GM23338 (cell line): ENCODE results near the gene UGT1A4. TPM values are rescaled to one million over a fixed set of nuclear protein-coding genes. Genes with fewer than 3 reads are reported as not detected.

Experiments
- ATAC-seq: fragments of 200-7000 bp; cut with Tn5 transposase; 3 replicates; pipeline ENCODE4 v1.9.1; 2020
- DNase-seq: peaks from one replicate; pipeline ENCODE4 v3.0.0-alpha.2; 2015; ENCODE audit warnings: low spot score
- H2AFZ ChIP-seq: fragments of 200-600 bp; sonication (generic); 2 replicates; pipeline ENCODE4 v1.8.0; 2016; ENCODE audit warnings: antibody characterized with exemption, mild to moderate bottlenecking, moderate library complexity
- H3F3A ChIP-seq: fragments of 200-600 bp; sonication (generic); replicated peaks from 2 replicates; pipeline ENCODE4 v1.8.0; 2017; ENCODE audit warnings: antibody characterized with exemption, mixed run types, low read depth
- H3K27ac ChIP-seq: fragments of 200-600 bp; sonication (generic); 2 replicates; pipeline ENCODE4 v1.6.1; 2016; ENCODE audit warnings: low read depth
- H3K27me3 ChIP-seq: fragments of 200-600 bp; sonication (generic); 2 replicates; pipeline ENCODE4 v1.8.0; 2016; ENCODE audit warnings: mild to moderate bottlenecking, mixed run types, moderate library complexity; ENCODE audit not compliant: insufficient read depth
- H3K36me3 ChIP-seq: fragments of 200-600 bp; sonication (generic); 2 replicates; pipeline ENCODE4 v1.8.0; 2016; ENCODE audit warnings: mild to moderate bottlenecking; ENCODE audit not compliant: insufficient read depth
- H3K4me1 ChIP-seq: fragments of 200-600 bp; sonication (generic); 2 replicates; pipeline ENCODE4 v1.8.0; 2016; ENCODE audit warnings: mild to moderate bottlenecking, moderate library complexity; ENCODE audit not compliant: insufficient read depth
- H3K4me2 ChIP-seq: fragments of 200-600 bp; sonication (generic); 2 replicates; pipeline ENCODE4 v1.7.1; 2017; ENCODE audit warnings: mixed run types
- H3K4me3 ChIP-seq: fragments of 200-600 bp; sonication (generic); 2 replicates; pipeline ENCODE4 v1.6.1; 2016; ENCODE audit warnings: mixed run types
- H3K79me2 ChIP-seq: fragments of 200-600 bp; sonication (generic); replicated peaks from 2 replicates; pipeline ENCODE4 v1.8.0; 2017; ENCODE audit warnings: mild to moderate bottlenecking; ENCODE audit not compliant: insufficient read depth
- H3K9me2 ChIP-seq: fragments of 200-600 bp; sonication (generic); 2 replicates; pipeline ENCODE4 v1.8.0; 2017; ENCODE audit not compliant: insufficient read depth
- H4K20me1 ChIP-seq: fragments of 200-600 bp; sonication (generic); replicated peaks from 2 replicates; pipeline ENCODE4 v1.8.0; 2017; ENCODE audit warnings: mild to moderate bottlenecking; ENCODE audit not compliant: insufficient read depth
- H3K27ac Mint-ChIP-seq: 2 replicates; pipeline ENCODE4 v1.8.0; 2020; ENCODE audit warnings: inconsistent platforms, mild to moderate bottlenecking, moderate library complexity, mixed read lengths
- H3K27me3 Mint-ChIP-seq: 3 replicates; pipeline ENCODE4 v1.8.0; 2022; ENCODE audit warnings: low read depth, mild to moderate bottlenecking, moderate library complexity, mixed read lengths, inconsistent platforms; ENCODE audit not compliant: insufficient read depth, poor library complexity
- H3K36me3 Mint-ChIP-seq: 3 replicates; pipeline ENCODE4 v1.8.0; 2021; ENCODE audit warnings: low read depth, mild to moderate bottlenecking, inconsistent platforms, moderate library complexity, mixed read lengths
- H3K4me1 Mint-ChIP-seq: 3 replicates; pipeline ENCODE4 v1.8.0; 2020; ENCODE audit warnings: mild to moderate bottlenecking, inconsistent platforms, mixed read lengths
- H3K4me3 Mint-ChIP-seq: 3 replicates; pipeline ENCODE4 v1.8.0; 2021; ENCODE audit warnings: moderate library complexity, mild to moderate bottlenecking, inconsistent platforms, mixed read lengths
- H3K9me3 Mint-ChIP-seq: 3 replicates; pipeline ENCODE4 v1.8.0; 2020; ENCODE audit warnings: moderate library complexity, mild to moderate bottlenecking, inconsistent platforms, mixed read lengths
- ETS1 ChIP-seq: IDR thresholded peaks from 2 replicates; pipeline ENCODE4 v1.6.1; 2016; ENCODE audit warnings: antibody characterized with exemption
- EZH2 ChIP-seq: fragments of 200-600 bp; sonication (generic); IDR thresholded peaks from one replicate; pipeline ENCODE4 v1.8.0; 2017; ENCODE audit warnings: antibody characterized with exemption, mild to moderate bottlenecking, low read depth; ENCODE audit not compliant: unreplicated experiment
- EZH2phosphoT487 ChIP-seq: fragments of 200-600 bp; sonication (generic); IDR thresholded peaks from one replicate; pipeline ENCODE4 v1.8.1; 2018; ENCODE audit warnings: antibody characterized with exemption; ENCODE audit not compliant: unreplicated experiment
- JUNB ChIP-seq: IDR thresholded peaks from one replicate; pipeline ENCODE4 v1.6.1; 2016; ENCODE audit warnings: antibody characterized with exemption; ENCODE audit not compliant: unreplicated experiment
- POLR2AphosphoS5 ChIP-seq: IDR thresholded peaks from 2 replicates; pipeline ENCODE4 v1.6.1; 2016; ENCODE audit warnings: antibody characterized with exemption, low read depth
- REST ChIP-seq: IDR thresholded peaks from one replicate; pipeline ENCODE4 v1.6.1; 2018; ENCODE audit warnings: antibody characterized with exemption; ENCODE audit not compliant: unreplicated experiment
- ZNF114 ChIP-seq: fragments of 250-450 bp; sonication (Bioruptor Pico); IDR thresholded peaks from 2 replicates; pipeline ENCODE4 v1.5.0; 2020; ENCODE audit warnings: mild to moderate bottlenecking, moderate library complexity
- ZNF331 ChIP-seq: fragments of 250-450 bp; sonication (Bioruptor Pico); IDR thresholded peaks from 2 replicates; pipeline ENCODE4 v1.5.0; 2020; ENCODE audit warnings: low read depth, mild to moderate bottlenecking, moderate library complexity
- polyA plus RNA-seq: library from polyadenylated mRNA; unstranded; fragments of >200 nt; fragmentation: Nextera tagmentation; extraction: Ambion mirVana; gene quantifications from 2 replicates; pipeline ENCODE4 v1.2.1, GENCODE V29; 2016
- total RNA-seq: library from RNA; depleted of rRNA; stranded (reverse); fragments of >200 nt; shearing (Covaris generic); gene quantifications from 2 replicates; pipeline ENCODE4 v1.2.3, GENCODE V29; 2014

UGT1A4 gene
- total and polyA plus RNA-seq, 2 experiments from 2014 or later = not detected

DNA sequence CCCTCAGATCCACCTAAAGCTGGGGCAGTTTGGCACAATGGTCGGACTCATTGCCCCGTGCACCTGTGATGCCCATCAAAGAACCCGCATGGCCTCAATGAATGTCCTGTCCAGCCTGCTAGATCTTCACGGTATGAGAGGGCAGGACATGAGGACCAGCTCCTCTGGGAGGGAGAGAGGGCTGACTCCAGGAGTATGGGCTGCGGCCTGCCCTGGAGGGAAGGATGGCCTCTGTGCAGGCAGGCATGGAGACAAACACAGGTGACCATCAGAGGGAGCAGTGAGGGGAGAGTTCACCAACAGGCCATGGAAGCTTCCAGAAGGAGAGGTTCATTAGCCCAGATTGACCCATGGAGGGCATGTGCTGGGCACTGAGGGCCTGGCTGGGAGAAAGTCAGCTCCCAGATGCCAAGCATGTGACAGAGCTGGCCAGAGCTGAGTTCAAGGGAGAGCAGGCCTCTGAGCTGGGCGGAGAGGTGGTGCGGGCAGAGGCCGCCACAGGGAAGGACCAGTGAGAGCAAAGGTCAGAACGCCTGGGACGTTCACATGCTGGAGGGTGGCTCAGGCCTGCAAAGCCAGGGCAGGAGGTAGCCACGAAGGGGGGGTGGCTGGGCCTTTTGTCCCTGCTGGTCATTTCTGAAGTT is 99.6 kb downstream of the UGT1A4 start (continued):
- TF ChIP-seq ZNF331 (CRISPR knock-in tag) (no peak), EZH2 (no peak), REST (no peak), ZNF114 (CRISPR knock-in tag) (no peak), EZH2phosphoT487 (no peak), JUNB (no peak), ETS1 (no peak)

DNA sequence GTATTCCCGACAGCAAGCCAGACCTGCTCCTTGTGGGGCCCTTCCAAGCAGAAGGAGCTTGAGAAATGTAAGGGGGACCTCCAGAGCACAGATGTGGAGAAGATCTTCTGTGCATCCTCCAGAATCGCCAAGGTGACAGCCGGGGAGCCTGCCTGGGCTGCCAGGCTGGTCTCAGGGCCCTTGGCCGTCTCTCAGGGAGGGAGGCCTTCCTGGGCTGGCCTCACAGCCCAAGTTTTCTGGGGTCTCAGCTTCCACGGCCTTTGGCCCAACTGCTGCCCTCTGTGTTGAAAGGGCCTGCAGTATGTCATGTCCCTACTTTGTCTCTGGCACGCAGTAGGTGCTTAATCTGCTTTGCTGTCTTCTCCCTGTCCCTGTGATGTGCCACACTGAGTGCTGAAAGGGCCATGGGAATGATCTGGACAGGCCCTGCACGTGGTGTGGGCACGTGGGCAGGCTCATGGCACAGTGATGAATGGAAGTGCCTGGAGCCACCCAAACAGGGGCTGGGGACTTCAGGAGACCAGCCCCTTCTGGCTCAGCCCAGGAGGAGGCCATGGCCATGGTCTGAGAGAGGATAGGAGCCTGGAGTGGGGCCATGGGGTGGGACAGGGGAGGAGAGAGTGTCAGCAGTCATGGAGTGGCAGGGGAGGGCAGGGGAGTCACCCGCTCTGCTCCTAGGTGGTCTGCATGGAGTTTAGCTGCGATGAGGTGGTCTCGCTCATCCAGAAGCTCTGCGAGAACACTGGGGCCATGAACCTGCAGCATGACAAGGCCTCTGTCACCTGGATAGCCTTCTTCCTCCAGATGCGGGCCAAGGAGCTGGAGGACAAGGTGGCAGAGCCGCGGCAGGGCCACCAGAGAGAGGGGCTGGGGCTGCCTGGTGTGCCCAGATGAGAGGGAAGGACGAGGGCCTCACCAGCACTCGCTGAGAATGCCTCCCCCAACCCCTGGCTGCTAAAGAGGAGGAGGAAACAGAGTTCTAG is 100.4 kb downstream of the UGT1A4 start:
- no peak overlapping the region for H3K27ac Mint-ChIP-seq
- H3K27me3 Mint-ChIP-seq = peaks cover 15% of the 10 kb centered on the region
- no peak for TF ChIP-seq EZH2phosphoT487
- no peak for TF ChIP-seq ETS1
- no peak for TF ChIP-seq ZNF114 (CRISPR knock-in tag)
- TF ChIP-seq REST = no peak
- no peak for TF ChIP-seq ZNF331 (CRISPR knock-in tag)
- TF ChIP-seq JUNB = no peak
- no peak for TF ChIP-seq POLR2AphosphoS5

More for the DNA sequence above, 100.4 kb downstream of the UGT1A4 start:
- Histone ChIP-seq H3K4me1 (no peaks in the 10 kb centered on the region), H3K27me3 (no peaks in the 10 kb centered on the region), H3K27ac (no peak overlapping the region), H3K36me3 (no peaks in the 10 kb centered on the region), H3K4me2 (no peak overlapping the region), H3K4me3 (no peak overlapping the region), H3K9me2 (no peaks in the 10 kb centered on the region), H3F3A (no peaks in the 10 kb centered on the region), H3K79me2 (no peaks in the 10 kb centered on the region), H4K20me1 (no peaks in the 10 kb centered on the region), H2AFZ (no peak overlapping the region)
- DNase-seq (no peak), ATAC-seq (no peak)
- H3K36me3 Mint-ChIP-seq = no peaks in the 10 kb centered on the region
- no peak overlapping the region for H3K4me3 Mint-ChIP-seq
- H3K4me1 Mint-ChIP-seq = no peaks in the 10 kb centered on the region; the same call in 2 of the 3 replicates
- H3K9me3 Mint-ChIP-seq = no peaks in the 10 kb centered on the region
